Astrocyte (in vitro differentiated cells and primary cell): ENCODE measurements around the gene KIAA0408. TPM values are rescaled to one million over a fixed set of nuclear protein-coding genes. Genes with fewer than 3 reads are reported as not detected.

ENCODE experiments used
- DNase-seq: peaks from one replicate; pipeline ENCODE4 v3.0.0-alpha.2; 2010; ENCODE audit warnings: low read depth
- FAIRE-seq: peaks from 2 replicates; lab custom pipeline; 2011; peaks lifted over from hg19 to GRCh38; lab: Jason Lieb, UNC
- H2AFZ ChIP-seq: 2 replicates; pipeline ENCODE4 v1.6.0; 2012; ENCODE audit warnings: low read depth, low read length, inconsistent platforms
- H3K27ac ChIP-seq: 2 replicates; pipeline ENCODE4 v1.5.1; 2011; ENCODE audit warnings: low read depth, low read length, inconsistent platforms
- H3K27me3 ChIP-seq: 2 replicates; pipeline ENCODE4 v1.6.0; 2011; ENCODE audit warnings: low read length, inconsistent platforms; ENCODE audit not compliant: insufficient read depth
- H3K36me3 ChIP-seq: 2 replicates; pipeline ENCODE4 v1.5.1; 2011; ENCODE audit warnings: low read length, inconsistent platforms; ENCODE audit not compliant: insufficient read depth
- H3K4me1 ChIP-seq: 2 replicates; pipeline ENCODE4 v1.5.1; 2011; ENCODE audit warnings: low read length, inconsistent platforms; ENCODE audit not compliant: insufficient read depth
- H3K4me2 ChIP-seq: 2 replicates; pipeline ENCODE4 v1.6.0; 2012; ENCODE audit warnings: low read length, inconsistent platforms
- H3K4me3 ChIP-seq: 2 replicates; pipeline ENCODE4 v1.5.1; 2011; ENCODE audit warnings: low read depth, mild to moderate bottlenecking, low read length, inconsistent platforms; ENCODE audit not compliant: insufficient read depth
- H3K79me2 ChIP-seq: 2 replicates; pipeline ENCODE4 v1.6.0; 2012; ENCODE audit warnings: mild to moderate bottlenecking, low read length, inconsistent platforms; ENCODE audit not compliant: insufficient read depth
- H3K9ac ChIP-seq: 2 replicates; pipeline ENCODE4 v1.6.0; 2012; ENCODE audit warnings: mild to moderate bottlenecking, low read length, inconsistent platforms
- H3K9me3 ChIP-seq: 2 replicates; pipeline ENCODE4 v1.5.1; 2012; ENCODE audit warnings: low read depth, mild to moderate bottlenecking, low read length, inconsistent platforms; ENCODE audit not compliant: insufficient read depth
- H4K20me1 ChIP-seq: 2 replicates; pipeline ENCODE4 v1.6.0; 2012; ENCODE audit warnings: low read length, inconsistent platforms; ENCODE audit not compliant: insufficient read depth
- H3K27ac Mint-ChIP-seq: one replicate; pipeline ENCODE4 v1.8.0; 2021; ENCODE audit warnings: mild to moderate bottlenecking, mixed read lengths; ENCODE audit not compliant: unreplicated experiment
- H3K27me3 Mint-ChIP-seq: one replicate; pipeline ENCODE4 v1.8.0; 2021; ENCODE audit warnings: low read depth, mixed read lengths; ENCODE audit not compliant: unreplicated experiment
- H3K36me3 Mint-ChIP-seq: one replicate; pipeline ENCODE4 v1.8.0; 2021; ENCODE audit warnings: low read depth, mixed read lengths; ENCODE audit not compliant: unreplicated experiment
- H3K4me1 Mint-ChIP-seq: one replicate; pipeline ENCODE4 v1.8.0; 2021; ENCODE audit warnings: low read depth, mixed read lengths; ENCODE audit not compliant: unreplicated experiment
- H3K4me3 Mint-ChIP-seq: one replicate; pipeline ENCODE4 v1.8.0; 2021; ENCODE audit warnings: mild to moderate bottlenecking, moderate library complexity, mixed read lengths; ENCODE audit not compliant: unreplicated experiment
- H3K9me3 Mint-ChIP-seq: one replicate; pipeline ENCODE4 v1.8.0; 2021; ENCODE audit warnings: mild to moderate bottlenecking, mixed read lengths; ENCODE audit not compliant: unreplicated experiment
- CTCF ChIP-seq: IDR thresholded peaks from 2 replicates; pipeline ENCODE4 v1.5.1; 2011; ENCODE audit warnings: low read depth, mild to moderate bottlenecking, inconsistent platforms, low read length, moderate library complexity; ENCODE audit not compliant: insufficient read depth
- EZH2 ChIP-seq: IDR thresholded peaks from 2 replicates; pipeline ENCODE4 v1.6.1; 2012; ENCODE audit warnings: mild to moderate bottlenecking, low read length, inconsistent platforms; ENCODE audit not compliant: insufficient read depth
- total RNA-seq: library from RNA; stranded (reverse); gene quantifications from 2 replicates; pipeline ENCODE4 v1.2.1, GENCODE V29; 2021

KIAA0408 gene
- total RNA-seq, 1 donor from 2014 or later, result 19.6 TPM

DNA sequence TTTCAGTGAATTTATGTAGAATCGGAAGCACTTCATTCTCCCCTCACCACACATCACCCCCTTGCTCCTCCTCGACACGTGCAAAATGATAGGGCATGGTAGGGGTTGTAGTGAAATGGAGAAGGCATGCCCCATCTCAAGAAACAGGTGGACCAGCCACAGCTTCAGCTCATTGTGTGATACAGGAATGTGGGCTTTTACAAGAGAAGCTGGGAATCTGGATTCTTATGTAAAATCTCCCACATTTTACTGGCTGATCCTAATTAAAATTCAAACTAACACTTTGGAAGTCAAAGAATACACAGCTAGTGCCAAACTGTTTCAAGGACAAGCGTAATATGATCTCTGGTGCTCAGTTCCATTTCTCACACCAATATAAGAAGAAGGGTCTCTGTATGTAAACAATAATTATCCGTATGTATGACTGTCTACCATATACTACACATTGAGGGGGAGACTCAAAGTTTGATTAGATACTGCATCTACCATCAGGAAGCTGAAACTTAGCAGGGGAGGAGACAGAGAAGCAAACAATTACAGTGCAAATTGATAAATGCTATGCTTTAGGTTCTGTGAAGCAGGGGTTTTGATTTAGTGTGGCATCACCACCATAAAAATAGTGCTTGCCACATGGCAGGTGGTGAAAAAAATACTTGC is 24.3 kb upstream of the KIAA0408 start:
- Histone ChIP-seq H3K9me3 (no peaks in the 10 kb centered on the region), H2AFZ (no peak overlapping the region), H3K27ac (peak overlapping the region; percentile 83), H3K79me2 (no peaks in the 10 kb centered on the region), H3K27me3 (no peaks in the 10 kb centered on the region), H3K36me3 (peaks cover 9% of the 10 kb centered on the region), H4K20me1 (no peaks in the 10 kb centered on the region), H3K4me3 (peak overlapping the region; percentile 27), H3K4me2 (peak overlapping the region; percentile 79), H3K4me1 (peaks cover 47% of the 10 kb centered on the region), H3K9ac (peak overlapping the region; percentile 55)
- Mint-ChIP-seq H3K9me3 (no peaks in the 10 kb centered on the region), H3K27ac (peak overlapping the region; percentile 63), H3K36me3 (peaks cover 7% of the 10 kb centered on the region), H3K27me3 (no peaks in the 10 kb centered on the region), H3K4me1 (peaks cover 28% of the 10 kb centered on the region), H3K4me3 (peak overlapping the region; percentile 35)
- TF ChIP-seq EZH2 (no peak), CTCF (no peak)
- DNase-seq (no peak), FAIRE-seq (no peak)

GRCh38 chr6:127482325-127482724 is 23.1 kb upstream of the KIAA0408 start:
- peaks cover 28% of the 10 kb centered on the region for H3K4me1 Mint-ChIP-seq
- no peaks in the 10 kb centered on the region for H3K27me3 ChIP-seq
- H3K36me3 Mint-ChIP-seq, result peaks cover 15% of the 10 kb centered on the region

More at GRCh38 chr6:127482325-127482724, 23.1 kb upstream of the KIAA0408 start:
- H3K4me2 ChIP-seq, result peak overlapping the region; percentile 63
- H3K4me3 ChIP-seq, result no peak overlapping the region
- H2AFZ ChIP-seq, result no peak overlapping the region
- no peaks in the 10 kb centered on the region for H3K27me3 Mint-ChIP-seq
- no peaks in the 10 kb centered on the region for H3K9me3 Mint-ChIP-seq
- FAIRE-seq (no peak), DNase-seq (no peak)
- H3K36me3 ChIP-seq, result peaks cover 16% of the 10 kb centered on the region
- no peaks in the 10 kb centered on the region for H3K9me3 ChIP-seq
- H4K20me1 ChIP-seq, result no peaks in the 10 kb centered on the region
- peak overlapping the region; percentile 83 for H3K27ac ChIP-seq
- no peaks in the 10 kb centered on the region for H3K79me2 ChIP-seq
- H3K4me1 ChIP-seq, result peaks cover 47% of the 10 kb centered on the region
- H3K27ac Mint-ChIP-seq, result no peak overlapping the region
- H3K9ac ChIP-seq, result peak overlapping the region; percentile 38
- no peak for TF ChIP-seq EZH2
- no peak for TF ChIP-seq CTCF
- H3K4me3 Mint-ChIP-seq, result no peak overlapping the region
